ENCODE measurements around the gene CEACAM16. TPM values are rescaled to one million over a fixed set of nuclear protein-coding genes. Genes with fewer than 3 reads are reported as not detected.
"Not testable (repeated sequence)": the region's sequence is repeated elsewhere in the genome, so short reads cannot be mapped to it uniquely, and the experiment has no call there.

Gene CEACAM16
- total RNA-seq, 1 experiment from 2014 or later: not detected

DNA sequence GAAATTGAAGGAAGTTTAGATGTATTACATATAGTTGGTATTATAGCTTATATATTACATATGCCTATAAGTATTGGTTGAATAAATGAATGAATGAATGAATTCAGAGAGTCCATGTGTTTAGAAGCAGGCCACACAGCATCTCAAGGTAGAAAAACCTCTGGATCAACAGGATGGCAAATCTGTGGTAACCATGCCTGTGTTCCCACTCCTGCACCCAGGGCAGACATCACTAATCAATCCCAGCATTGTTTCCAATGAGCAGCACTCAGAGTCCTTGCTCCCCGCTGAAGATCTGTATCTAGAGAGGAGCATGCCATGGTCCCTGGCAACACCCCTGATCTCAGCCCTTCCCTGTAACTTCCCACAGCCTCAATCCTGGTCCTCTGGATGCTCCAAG lies 26.7 kb upstream of the CEACAM16 start:
- no peak for DNase-seq (ENCODE audit: low read depth)
- in situ Hi-C loops (cut with HindIII; ENCODE audit: low pct_unique_long_range_greater_than_20kb, low sequenced_read_pairs): no loop called here

DNA sequence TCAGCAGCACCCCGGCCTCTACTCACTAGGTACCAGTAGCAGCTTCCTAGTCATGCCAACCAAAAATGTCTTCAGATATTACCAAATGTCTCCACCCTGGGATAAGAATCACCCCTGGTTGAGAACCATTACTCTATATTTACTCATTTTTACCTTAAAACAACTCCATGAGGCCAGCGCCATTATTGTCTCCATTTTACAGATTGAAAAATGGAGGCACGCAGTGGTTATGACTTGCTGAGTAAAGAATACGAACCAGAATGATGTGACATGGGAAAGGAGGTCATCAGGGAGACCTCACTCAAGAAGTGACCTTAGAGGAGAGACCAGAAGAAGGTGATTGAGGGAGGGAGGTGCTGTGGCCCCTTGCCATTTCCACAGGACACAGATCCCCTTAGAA lies 25.4 kb upstream of the CEACAM16 start:
- in situ Hi-C loops (cut with HindIII; ENCODE audit: low pct_unique_long_range_greater_than_20kb, low sequenced_read_pairs): no loop called here
- DNase-seq (ENCODE audit: low read depth): no peak

- no peak for DNase-seq (ENCODE audit: low read depth)
- in situ Hi-C loops (cut with HindIII; ENCODE audit: low pct_unique_long_range_greater_than_20kb, low sequenced_read_pairs): no loop called here
Measured at GRCh38 chr19:44675521-44675920, 23.4 kb upstream of the CEACAM16 start.

- DNase-seq (ENCODE audit: low read depth): peak; percentile 79
- in situ Hi-C loops (cut with HindIII; ENCODE audit: low pct_unique_long_range_greater_than_20kb, low sequenced_read_pairs): no loop called here
Measured at GRCh38 chr19:44677019-44677811, 21.7 kb upstream of the CEACAM16 start.

DNA sequence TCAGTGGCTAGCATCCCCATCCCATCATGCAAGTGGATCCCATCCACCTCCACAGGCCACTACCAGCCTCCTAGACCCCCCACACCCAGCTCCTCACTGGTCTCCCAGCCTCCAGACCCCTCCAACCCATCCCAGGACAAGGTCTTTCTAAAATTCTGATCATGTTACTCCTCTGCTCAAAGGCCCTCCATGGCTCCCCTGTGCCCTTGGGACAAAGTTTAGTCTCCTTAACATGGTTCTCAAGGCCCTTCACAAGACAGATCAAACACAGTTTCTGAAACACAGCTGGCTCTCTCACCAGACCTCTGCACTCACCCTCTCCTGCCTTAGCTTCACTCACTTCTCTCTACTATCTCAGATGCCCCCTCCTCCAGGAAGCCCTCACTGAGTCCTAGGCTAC lies 18.4 kb upstream of the CEACAM16 start:
- no peak for DNase-seq (ENCODE audit: low read depth)
- in situ Hi-C loops (cut with HindIII; ENCODE audit: low pct_unique_long_range_greater_than_20kb, low sequenced_read_pairs): no loop called here

DNA sequence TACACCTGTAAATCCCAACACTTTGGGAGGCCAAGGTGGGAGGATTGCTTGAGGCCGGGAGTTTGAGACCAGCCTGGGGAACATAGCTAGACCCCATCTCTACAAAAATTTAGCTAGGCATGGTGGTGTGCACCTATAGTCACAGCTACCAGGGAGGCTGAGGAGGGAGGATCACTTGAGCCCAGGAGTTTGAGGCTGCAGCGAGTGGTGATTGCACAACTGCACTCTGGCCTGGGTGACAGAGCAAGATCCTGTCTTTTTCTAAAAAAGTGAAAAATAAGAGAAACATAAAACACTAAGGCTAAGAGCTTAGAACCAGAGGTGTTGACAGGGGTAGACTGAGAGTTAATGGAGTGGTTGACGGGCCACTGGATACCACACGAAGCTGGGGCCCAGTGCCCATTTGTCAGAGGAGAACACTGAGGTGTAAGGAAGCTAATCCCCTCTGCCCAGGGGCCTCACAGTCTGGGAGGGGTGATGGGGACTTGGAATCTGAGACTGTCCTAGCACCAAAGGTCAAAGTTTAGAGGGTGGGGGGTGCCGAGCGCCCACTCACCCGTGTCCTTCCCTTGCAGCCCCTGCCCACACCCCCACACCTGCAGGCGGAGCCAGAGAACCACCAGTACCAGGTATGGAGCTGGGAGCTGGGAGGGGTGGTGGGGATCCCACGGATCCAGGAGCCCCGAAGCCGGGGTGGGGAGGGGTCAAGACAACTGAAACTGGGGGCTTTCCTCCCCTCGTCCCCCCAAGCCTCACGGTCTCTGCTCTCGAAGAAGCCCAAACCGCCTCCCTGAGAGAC lies 16.8 kb upstream of the CEACAM16 start:
- no peak for DNase-seq (ENCODE audit: low read depth)
- in situ Hi-C loops (cut with HindIII; ENCODE audit: low pct_unique_long_range_greater_than_20kb, low sequenced_read_pairs): no loop called here

DNA sequence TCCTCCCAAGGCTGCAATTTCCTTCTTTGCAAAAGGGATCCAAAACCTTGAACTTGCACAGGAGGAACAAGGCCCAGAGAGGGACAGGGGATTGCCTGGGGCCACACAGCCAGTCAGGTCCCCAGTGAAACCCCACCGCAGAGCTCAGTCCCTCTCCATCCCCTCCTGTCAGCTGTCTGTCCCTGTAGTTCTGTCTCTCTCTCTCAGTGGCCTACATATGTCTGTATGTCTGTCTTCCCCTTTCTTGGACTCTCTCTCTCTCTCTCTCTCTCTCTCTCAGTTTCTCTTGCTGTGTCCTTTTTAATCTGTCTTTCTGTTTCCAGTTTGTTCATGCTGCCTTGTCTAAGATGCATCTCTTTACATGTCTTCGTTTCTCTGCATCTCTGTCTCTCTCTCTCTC lies 16.1 kb upstream of the CEACAM16 start:
- no peak for DNase-seq (ENCODE audit: low read depth)
- in situ Hi-C loops (cut with HindIII; ENCODE audit: low pct_unique_long_range_greater_than_20kb, low sequenced_read_pairs): no loop called here

GRCh38 chr19:44683434-44684210 lies 15.3 kb upstream of the CEACAM16 start:
- in situ Hi-C loops (cut with HindIII; ENCODE audit: low pct_unique_long_range_greater_than_20kb, low sequenced_read_pairs): no loop called here
- no peak for DNase-seq (ENCODE audit: low read depth)

- in situ Hi-C loops (cut with HindIII; ENCODE audit: low pct_unique_long_range_greater_than_20kb, low sequenced_read_pairs); DNase-seq (ENCODE audit: low read depth): not testable (repeated sequence)
Measured at GRCh38 chr19:44684396-44684795, 14.6 kb upstream of the CEACAM16 start.

GRCh38 chr19:44684892-44685863 lies 13.8 kb upstream of the CEACAM16 start:
- DNase-seq (ENCODE audit: low read depth): peak; percentile 58
- in situ Hi-C loops (cut with HindIII; ENCODE audit: low pct_unique_long_range_greater_than_20kb, low sequenced_read_pairs): no loop called here

- peak; percentile 54 for DNase-seq (ENCODE audit: low read depth)
- in situ Hi-C loops (cut with HindIII; ENCODE audit: low pct_unique_long_range_greater_than_20kb, low sequenced_read_pairs): no loop called here
Measured at GRCh38 chr19:44685877-44686276, 13.1 kb upstream of the CEACAM16 start.

- in situ Hi-C loops (cut with HindIII; ENCODE audit: low pct_unique_long_range_greater_than_20kb, low sequenced_read_pairs): no loop called here
- no peak for DNase-seq (ENCODE audit: low read depth)
Measured at GRCh38 chr19:44686896-44687295, 12.1 kb upstream of the CEACAM16 start.

- in situ Hi-C loops (cut with HindIII; ENCODE audit: low pct_unique_long_range_greater_than_20kb, low sequenced_read_pairs): no loop called here
- no peak for DNase-seq (ENCODE audit: low read depth)
Measured at GRCh38 chr19:44687888-44688287, 11.1 kb upstream of the CEACAM16 start.

GRCh38 chr19:44689290-44690130 lies 9.4 kb upstream of the CEACAM16 start:
- in situ Hi-C loops (cut with HindIII; ENCODE audit: low pct_unique_long_range_greater_than_20kb, low sequenced_read_pairs): no loop called here

GRCh38 chr19:44690131-44690440 lies 8.9 kb upstream of the CEACAM16 start:
- in situ Hi-C loops (cut with HindIII; ENCODE audit: low pct_unique_long_range_greater_than_20kb, low sequenced_read_pairs): no loop called here
- DNase-seq (ENCODE audit: low read depth): no peak

More at GRCh38 chr19:44689290-44690130, 9.4 kb upstream of the CEACAM16 start:
- DNase-seq (ENCODE audit: low read depth): peak; percentile 80

- DNase-seq (ENCODE audit: low read depth): no peak
- in situ Hi-C loops (cut with HindIII; ENCODE audit: low pct_unique_long_range_greater_than_20kb, low sequenced_read_pairs): no loop called here
Measured at GRCh38 chr19:44692379-44692721, 6.6 kb upstream of the CEACAM16 start.

GRCh38 chr19:44694184-44694579 lies 4.8 kb upstream of the CEACAM16 start:
- DNase-seq (ENCODE audit: low read depth): no peak
- in situ Hi-C loops (cut with HindIII; ENCODE audit: low pct_unique_long_range_greater_than_20kb, low sequenced_read_pairs): no loop called here

Measured in Caki2 (cell line).